ENCODE results near the gene SLC11A2. TPM values are rescaled to one million over a fixed set of nuclear protein-coding genes. Genes with fewer than 3 reads are reported as not detected.

SLC11A2 gene
- total RNA-seq, 1 donor from 2014 or later: 40.0 TPM

- TF ChIP-seq EZH2 (IDR thresholded peaks at IDR 0.05; ENCODE audit: insufficient read depth, low read length): no peak
- TF ChIP-seq, protein P1, sequence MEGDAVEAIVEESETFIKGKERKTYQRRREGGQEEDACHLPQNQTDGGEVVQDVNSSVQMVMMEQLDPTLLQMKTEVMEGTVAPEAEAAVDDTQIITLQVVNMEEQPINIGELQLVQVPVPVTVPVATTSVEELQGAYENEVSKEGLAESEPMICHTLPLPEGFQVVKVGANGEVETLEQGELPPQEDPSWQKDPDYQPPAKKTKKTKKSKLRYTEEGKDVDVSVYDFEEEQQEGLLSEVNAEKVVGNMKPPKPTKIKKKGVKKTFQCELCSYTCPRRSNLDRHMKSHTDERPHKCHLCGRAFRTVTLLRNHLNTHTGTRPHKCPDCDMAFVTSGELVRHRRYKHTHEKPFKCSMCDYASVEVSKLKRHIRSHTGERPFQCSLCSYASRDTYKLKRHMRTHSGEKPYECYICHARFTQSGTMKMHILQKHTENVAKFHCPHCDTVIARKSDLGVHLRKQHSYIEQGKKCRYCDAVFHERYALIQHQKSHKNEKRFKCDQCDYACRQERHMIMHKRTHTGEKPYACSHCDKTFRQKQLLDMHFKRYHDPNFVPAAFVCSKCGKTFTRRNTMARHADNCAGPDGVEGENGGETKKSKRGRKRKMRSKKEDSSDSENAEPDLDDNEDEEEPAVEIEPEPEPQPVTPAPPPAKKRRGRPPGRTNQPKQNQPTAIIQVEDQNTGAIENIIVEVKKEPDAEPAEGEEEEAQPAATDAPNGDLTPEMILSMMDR (IDR thresholded peaks at IDR 0.05; ENCODE audit: insufficient read depth, low read depth, low read length): peak; percentile 17
- Histone ChIP-seq H3K9me3 (ENCODE audit: insufficient read depth, low read depth, low read length) (no peaks in the 10 kb centered on the region), H3K4me1 (ENCODE audit: insufficient read depth, low read length) (peaks cover 21% of the 10 kb centered on the region), H3K27ac (ENCODE audit: low read depth, low read length) (no peak overlapping the region), H3K4me2 (ENCODE audit: low read length) (no peak overlapping the region), H3K4me3 (ENCODE audit: insufficient read depth, low read depth, low read length) (no peak overlapping the region), H3K79me2 (ENCODE audit: insufficient read depth, low read length) (peaks cover 23% of the 10 kb centered on the region), H3K9ac (ENCODE audit: low read length) (no peak overlapping the region), H3K27me3 (ENCODE audit: insufficient read depth, low read length) (no peaks in the 10 kb centered on the region), H3K36me3 (ENCODE audit: insufficient read depth, low read length) (no peaks in the 10 kb centered on the region), H4K20me1 (ENCODE audit: insufficient read depth, low read length) (peaks cover 4% of the 10 kb centered on the region), H2AFZ (ENCODE audit: low read depth, low read length) (no peak overlapping the region)
- FAIRE-seq (no peak), DNase-seq (ENCODE audit: low read depth) (no peak)
- Mint-ChIP-seq H3K4me1 (ENCODE audit: low read depth, unreplicated experiment) (peaks cover 14% of the 10 kb centered on the region), H3K36me3 (ENCODE audit: low read depth, unreplicated experiment) (no peaks in the 10 kb centered on the region), H3K27me3 (ENCODE audit: low read depth, unreplicated experiment) (peaks cover 3% of the 10 kb centered on the region), H3K9me3 (ENCODE audit: unreplicated experiment) (no peaks in the 10 kb centered on the region), H3K27ac (ENCODE audit: unreplicated experiment) (no peak overlapping the region), H3K4me3 (ENCODE audit: unreplicated experiment) (no peak overlapping the region)
Measured at GRCh38 chr12:51028126-51028812, 2.1 kb upstream of the SLC11A2 start.

GRCh38 chr12:51027342-51027835, 1.2 kb upstream of the SLC11A2 start:
- TF ChIP-seq, protein P1 (IDR thresholded peaks at IDR 0.05; ENCODE audit: insufficient read depth, low read depth, low read length): no peak
- no peak for TF ChIP-seq EZH2 (IDR thresholded peaks at IDR 0.05; ENCODE audit: insufficient read depth, low read length)
- Mint-ChIP-seq H3K36me3 (ENCODE audit: low read depth, unreplicated experiment) (no peaks in the 10 kb centered on the region), H3K4me1 (ENCODE audit: low read depth, unreplicated experiment) (peaks cover 14% of the 10 kb centered on the region), H3K27ac (ENCODE audit: unreplicated experiment) (no peak overlapping the region), H3K27me3 (ENCODE audit: low read depth, unreplicated experiment) (peaks cover 3% of the 10 kb centered on the region), H3K4me3 (ENCODE audit: unreplicated experiment) (peak overlapping the region; percentile 51), H3K9me3 (ENCODE audit: unreplicated experiment) (no peaks in the 10 kb centered on the region)
- Histone ChIP-seq H3K79me2 (ENCODE audit: insufficient read depth, low read length) (peaks cover 31% of the 10 kb centered on the region), H3K4me3 (ENCODE audit: insufficient read depth, low read depth, low read length) (no peak overlapping the region), H3K36me3 (ENCODE audit: insufficient read depth, low read length) (no peaks in the 10 kb centered on the region), H3K4me2 (ENCODE audit: low read length) (no peak overlapping the region), H2AFZ (ENCODE audit: low read depth, low read length) (no peak overlapping the region), H3K9me3 (ENCODE audit: insufficient read depth, low read depth, low read length) (no peaks in the 10 kb centered on the region), H3K9ac (ENCODE audit: low read length) (no peak overlapping the region), H4K20me1 (ENCODE audit: insufficient read depth, low read length) (peaks cover 4% of the 10 kb centered on the region), H3K27ac (ENCODE audit: low read depth, low read length) (no peak overlapping the region), H3K4me1 (ENCODE audit: insufficient read depth, low read length) (peaks cover 21% of the 10 kb centered on the region), H3K27me3 (ENCODE audit: insufficient read depth, low read length) (no peaks in the 10 kb centered on the region)
- FAIRE-seq (no peak), DNase-seq (ENCODE audit: low read depth) (no peak)

- peak overlapping the region; percentile 97 for H3K4me2 ChIP-seq (ENCODE audit: low read length)
- H3K9ac ChIP-seq (ENCODE audit: low read length): peak overlapping the region; percentile 88
- H3K4me1 Mint-ChIP-seq (ENCODE audit: low read depth, unreplicated experiment): peaks cover 19% of the 10 kb centered on the region
- peaks cover 22% of the 10 kb centered on the region for H4K20me1 ChIP-seq (ENCODE audit: insufficient read depth, low read length)
- no peak for FAIRE-seq
- peak overlapping the region; percentile 98 for H2AFZ ChIP-seq (ENCODE audit: low read depth, low read length)
- no peaks in the 10 kb centered on the region for H3K9me3 ChIP-seq (ENCODE audit: insufficient read depth, low read depth, low read length)
- peak overlapping the region; percentile 86 for H3K27ac ChIP-seq (ENCODE audit: low read depth, low read length)
- peak overlapping the region; percentile 84 for H3K27ac Mint-ChIP-seq (ENCODE audit: unreplicated experiment)
- H3K36me3 Mint-ChIP-seq (ENCODE audit: low read depth, unreplicated experiment): no peaks in the 10 kb centered on the region
- DNase-seq (ENCODE audit: low read depth): peak; percentile 25
- H3K9me3 Mint-ChIP-seq (ENCODE audit: unreplicated experiment): no peaks in the 10 kb centered on the region
- peak overlapping the region; percentile 76 for H3K4me3 ChIP-seq (ENCODE audit: insufficient read depth, low read depth, low read length)
- peak overlapping the region; percentile 93 for H3K4me3 Mint-ChIP-seq (ENCODE audit: unreplicated experiment)
- TF ChIP-seq EZH2 (IDR thresholded peaks at IDR 0.05; ENCODE audit: insufficient read depth, low read length): no peak
- TF ChIP-seq, protein P1 (IDR thresholded peaks at IDR 0.05; ENCODE audit: insufficient read depth, low read depth, low read length): no peak
- no peaks in the 10 kb centered on the region for H3K27me3 ChIP-seq (ENCODE audit: insufficient read depth, low read length)
- peaks cover 51% of the 10 kb centered on the region for H3K79me2 ChIP-seq (ENCODE audit: insufficient read depth, low read length)
- no peaks in the 10 kb centered on the region for H3K36me3 ChIP-seq (ENCODE audit: insufficient read depth, low read length)
- H3K4me1 ChIP-seq (ENCODE audit: insufficient read depth, low read length): peaks cover 21% of the 10 kb centered on the region
- H3K27me3 Mint-ChIP-seq (ENCODE audit: low read depth, unreplicated experiment): peaks cover 3% of the 10 kb centered on the region
Measured at GRCh38 chr12:51025338-51025835, 797 bp downstream of the SLC11A2 start.

Measured in astrocyte (in vitro differentiated cells and primary cell).